ENCODE measurements around the gene MTRR. TPM values are rescaled to one million over a fixed set of nuclear protein-coding genes. Genes with fewer than 3 reads are reported as not detected.
A peak's percentile ranks its signal among the peaks of the same experiment; 100 is the strongest.

Gene MTRR
- total RNA-seq, 1 experiment from 2014 or later: 57.1 TPM

- intact Hi-C loops (cut with micrococcal nuclease; ENCODE audit: unreplicated experiment): loop anchor here (10.0 kb wide), 1 partner anchor 456 kb away; the partner anchor contains the start of gene ADCY2
- H3K9me3 ChIP-seq (ENCODE audit: low read depth, low read length, poor library complexity, severe bottlenecking): no peaks in the 10 kb centered on the region
- BruUV-seq (replicated peaks): no TSS peak
- CTCF ChIA-PET: interaction anchor here (0.6 to 0.7 kb wide), 2 partner anchors 472 to 610 kb away, joined by 3 to 12 read pairs; no protein-coding TSS in a partner anchor
- peak within 1 kb of the TSS; percentile 41 for H3K4me3 ChIP-seq (ENCODE audit: low read depth, low read length, poor library complexity, severe bottlenecking)
- H3K27ac ChIP-seq (ENCODE audit: low read depth, low read length, poor library complexity, severe bottlenecking): no peak within 1 kb of the TSS
- DNase-seq (ENCODE audit: low spot score): peak; percentile 25
- H3K27me3 ChIP-seq (replicated peaks; ENCODE audit: insufficient read depth, low read depth, low read length, poor library complexity): peaks cover 11% of the 10 kb centered on the region
- POLR2A ChIA-PET (ENCODE audit: low non-redundant PET): no interaction called here
- peaks cover 3% of the 10 kb centered on the region for H3K4me1 ChIP-seq (ENCODE audit: insufficient read depth, low read length, poor library complexity, severe bottlenecking)
- TF ChIP-seq CTCF (conservative IDR thresholded peaks at IDR 0.05; ENCODE audit: low read depth, low read length): no peak
- TF ChIP-seq EZH2 (IDR thresholded peaks at IDR 0.05; ENCODE audit: borderline replicate concordance, low read depth, low read length, poor library complexity, severe bottlenecking): no peak
- no peaks in the 10 kb centered on the region for H3K36me3 ChIP-seq (ENCODE audit: insufficient read depth, low read length, poor library complexity, severe bottlenecking)
These were observed 18.3 kb upstream of the MTRR start, which contains the start of gene CFAP90 for GRCh38 chr5:7850395-7851239. CFAP90 (minus strand) TSS chr5:7851133; CDS start chr5:7851021, 112 bp downstream.

GRCh38 chr5:7851240-7851592 lies 17.7 kb upstream of the MTRR start:
- BruUV-seq (replicated peaks): no TSS peak
- no peaks in the 10 kb centered on the region for H3K4me1 ChIP-seq (ENCODE audit: insufficient read depth, low read length, poor library complexity, severe bottlenecking)
- H3K27me3 ChIP-seq (replicated peaks; ENCODE audit: insufficient read depth, low read depth, low read length, poor library complexity): peaks cover 11% of the 10 kb centered on the region
- intact Hi-C loops (cut with micrococcal nuclease; ENCODE audit: unreplicated experiment): loop anchor here (10.0 kb wide), 1 partner anchor 456 kb away; the partner anchor contains the start of gene ADCY2
- H3K4me3 ChIP-seq (ENCODE audit: low read depth, low read length, poor library complexity, severe bottlenecking): peak overlapping the region; percentile 41
- H3K27ac ChIP-seq (ENCODE audit: low read depth, low read length, poor library complexity, severe bottlenecking): no peak overlapping the region
- no peaks in the 10 kb centered on the region for H3K36me3 ChIP-seq (ENCODE audit: insufficient read depth, low read length, poor library complexity, severe bottlenecking)
- no peak for TF ChIP-seq CTCF (conservative IDR thresholded peaks at IDR 0.05; ENCODE audit: low read depth, low read length)
- TF ChIP-seq EZH2 (IDR thresholded peaks at IDR 0.05; ENCODE audit: borderline replicate concordance, low read depth, low read length, poor library complexity, severe bottlenecking): no peak
- DNase-seq (ENCODE audit: low spot score): no peak
- ChIA-PET POLR2A (ENCODE audit: low non-redundant PET) (no interaction called here), CTCF (no interaction called here)
- H3K9me3 ChIP-seq (ENCODE audit: low read depth, low read length, poor library complexity, severe bottlenecking): no peaks in the 10 kb centered on the region

GRCh38 chr5:7851617-7852289 lies 17.2 kb upstream of the MTRR start:
- TF ChIP-seq EZH2 (IDR thresholded peaks at IDR 0.05; ENCODE audit: borderline replicate concordance, low read depth, low read length, poor library complexity, severe bottlenecking) (no peak), CTCF (conservative IDR thresholded peaks at IDR 0.05; ENCODE audit: low read depth, low read length) (no peak)
- ChIA-PET POLR2A (ENCODE audit: low non-redundant PET) (no interaction called here), CTCF (no interaction called here)
- H3K27ac ChIP-seq (ENCODE audit: low read depth, low read length, poor library complexity, severe bottlenecking): no peak overlapping the region
- H3K36me3 ChIP-seq (ENCODE audit: insufficient read depth, low read length, poor library complexity, severe bottlenecking): no peaks in the 10 kb centered on the region
- H3K9me3 ChIP-seq (ENCODE audit: low read depth, low read length, poor library complexity, severe bottlenecking): no peaks in the 10 kb centered on the region
- intact Hi-C loops (cut with micrococcal nuclease; ENCODE audit: unreplicated experiment): loop anchor here (10.0 kb wide), 1 partner anchor 457 kb away; the partner anchor contains the start of gene ADCY2
- H3K27me3 ChIP-seq (replicated peaks; ENCODE audit: insufficient read depth, low read depth, low read length, poor library complexity): peaks cover 11% of the 10 kb centered on the region
- no TSS peak for BruUV-seq (replicated peaks)
- DNase-seq (ENCODE audit: low spot score): no peak
- no peak overlapping the region for H3K4me3 ChIP-seq (ENCODE audit: low read depth, low read length, poor library complexity, severe bottlenecking)
- no peaks in the 10 kb centered on the region for H3K4me1 ChIP-seq (ENCODE audit: insufficient read depth, low read length, poor library complexity, severe bottlenecking)
